H7 (cell line): ENCODE results near the gene RREB1. TPM values are rescaled to one million over a fixed set of nuclear protein-coding genes. Genes with fewer than 3 reads are reported as not detected.

Source experiments
- DNase-seq: peaks from one replicate; pipeline ENCODE4 v3.0.0; 2012
- H3K27me3 ChIP-seq: 2 replicates; pipeline ENCODE4 v1.6.0; 2011; ENCODE audit warnings: mild to moderate bottlenecking, low read length; ENCODE audit not compliant: control insufficient read depth, insufficient read depth
- H3K36me3 ChIP-seq: replicated peaks from 2 replicates; pipeline ENCODE4 v1.5.1; 2011; ENCODE audit warnings: low read length; ENCODE audit not compliant: control insufficient read depth, insufficient read depth
- H3K4me3 ChIP-seq: 2 replicates; pipeline ENCODE4 v1.5.1; 2011; ENCODE audit warnings: low read depth, mild to moderate bottlenecking, control low read depth, low read length, moderate library complexity; ENCODE audit not compliant: insufficient read depth
- total RNA-seq: library from RNA; depleted of rRNA; stranded (reverse); fragments of >200 nt; shearing (Covaris generic); gene quantifications from 2 replicates; pipeline ENCODE4 v1.2.3, GENCODE V29; 2014

Gene RREB1
- total RNA-seq, 1 experiment from 2014 or later, result 24.2 TPM

DNA sequence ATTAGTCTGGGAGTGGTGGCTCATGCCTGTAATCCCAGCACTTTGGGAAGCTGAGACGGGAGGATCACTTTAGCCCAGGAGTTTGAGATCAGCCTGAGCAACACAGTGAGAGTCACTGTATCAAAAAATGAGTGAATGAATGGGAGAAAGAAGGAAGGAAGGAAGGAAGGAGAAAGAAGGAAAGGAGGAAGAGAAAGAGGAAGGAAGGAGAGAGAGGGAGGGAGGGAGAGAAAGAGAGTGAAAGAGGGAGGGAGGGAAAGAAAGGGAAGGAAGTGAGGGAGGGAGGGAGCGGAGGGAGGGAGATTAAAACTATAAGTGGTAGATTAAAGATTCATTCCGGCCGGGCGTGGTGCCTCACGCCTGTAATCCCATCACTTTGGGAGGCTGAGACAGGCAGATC is 28.9 kb upstream of the RREB1 start:
- Histone ChIP-seq H3K4me3 (no peak overlapping the region), H3K27me3 (no peaks in the 10 kb centered on the region), H3K36me3 (no peaks in the 10 kb centered on the region)
- no peak for DNase-seq

DNA sequence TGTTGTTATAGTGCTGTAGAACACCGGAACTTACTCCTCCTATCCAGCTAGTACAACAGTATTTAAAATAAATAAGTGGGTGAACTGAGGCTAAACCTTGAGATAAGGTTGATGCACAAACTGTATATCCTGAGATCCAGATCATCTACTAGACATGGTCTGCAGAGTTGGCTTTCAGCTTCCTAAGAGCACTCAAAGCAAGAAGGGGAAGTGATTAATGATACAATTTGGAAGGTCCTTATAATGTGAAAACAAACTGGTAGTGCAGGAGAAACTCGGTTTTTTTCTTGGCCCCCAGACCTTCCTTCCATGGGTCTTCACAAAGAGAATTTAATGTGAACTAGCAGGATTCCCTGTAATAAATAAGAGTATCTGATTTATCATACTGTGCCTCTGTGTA is 27.4 kb upstream of the RREB1 start:
- no peaks in the 10 kb centered on the region for H3K27me3 ChIP-seq
- DNase-seq, result no peak

DNA sequence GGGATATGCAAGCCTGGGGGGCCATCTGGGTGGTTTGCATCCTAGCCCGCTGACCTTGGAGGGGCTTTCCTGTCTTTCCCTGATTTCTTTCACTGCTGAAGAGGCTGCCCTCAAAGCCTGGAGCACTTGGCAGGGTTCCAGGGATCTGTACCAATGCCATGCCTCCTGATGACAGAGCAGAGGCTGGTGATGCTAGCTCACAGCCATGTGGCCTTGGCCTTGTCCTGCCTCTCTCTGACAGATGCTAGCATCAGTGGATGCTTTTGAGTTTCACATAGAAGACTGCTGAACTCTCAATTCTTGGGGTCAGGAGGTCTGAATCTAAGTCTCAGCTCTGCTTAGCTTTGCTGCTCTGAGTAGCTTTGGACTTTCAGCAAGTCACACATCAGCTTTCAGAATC is 21.9 kb upstream of the RREB1 start:
- no peaks in the 10 kb centered on the region for H3K36me3 ChIP-seq
- no peaks in the 10 kb centered on the region for H3K27me3 ChIP-seq
- no peak for DNase-seq
- no peak overlapping the region for H3K4me3 ChIP-seq

More for the DNA sequence above, 27.4 kb upstream of the RREB1 start:
- Histone ChIP-seq H3K4me3 (no peak overlapping the region), H3K36me3 (no peaks in the 10 kb centered on the region)

DNA sequence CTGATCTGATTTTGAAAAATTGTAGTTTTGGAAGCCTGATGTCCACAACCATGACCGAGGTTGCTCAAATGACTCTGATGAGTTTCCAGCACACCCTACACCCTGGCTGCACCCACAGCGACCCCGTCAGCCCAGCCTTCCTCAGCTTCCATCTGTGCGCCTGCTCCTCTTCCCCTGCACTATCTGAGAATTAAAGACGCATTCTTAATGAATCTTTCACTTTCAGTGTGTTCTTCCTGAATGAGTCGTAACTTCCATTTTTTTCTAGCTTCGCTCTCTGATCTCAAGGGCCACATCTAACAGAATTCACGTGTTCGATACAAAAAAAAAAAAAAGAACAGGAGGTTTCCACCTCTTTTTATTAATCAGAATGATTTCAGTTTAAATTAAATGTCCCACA is 21.3 kb upstream of the RREB1 start:
- H3K27me3 ChIP-seq, result no peaks in the 10 kb centered on the region

DNA sequence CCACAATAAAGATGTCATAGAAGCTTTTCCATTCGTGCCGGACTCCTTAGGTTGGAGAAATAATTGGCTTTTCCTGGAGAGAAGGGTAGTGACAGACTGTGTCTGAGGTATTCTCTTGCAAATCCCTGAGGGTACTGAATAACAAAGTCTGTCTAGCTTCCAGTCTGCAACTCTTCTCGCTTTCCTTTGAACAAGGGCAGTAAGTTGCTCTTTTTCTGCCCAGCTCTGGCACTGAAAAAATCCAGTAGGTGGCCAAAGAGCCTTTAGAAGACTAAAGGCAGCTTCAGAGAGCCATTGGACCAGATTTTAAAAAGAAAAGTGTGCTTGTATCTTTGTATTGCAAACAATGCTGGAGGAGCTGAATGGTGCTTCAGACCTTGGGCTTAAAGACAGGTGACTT is 20.7 kb upstream of the RREB1 start:
- DNase-seq, result peak; percentile 44
- Histone ChIP-seq H3K4me3 (no peak overlapping the region), H3K27me3 (no peaks in the 10 kb centered on the region), H3K36me3 (no peaks in the 10 kb centered on the region)

More for the DNA sequence above, 21.3 kb upstream of the RREB1 start:
- DNase-seq, result no peak
- no peaks in the 10 kb centered on the region for H3K36me3 ChIP-seq
- H3K4me3 ChIP-seq, result no peak overlapping the region

DNA sequence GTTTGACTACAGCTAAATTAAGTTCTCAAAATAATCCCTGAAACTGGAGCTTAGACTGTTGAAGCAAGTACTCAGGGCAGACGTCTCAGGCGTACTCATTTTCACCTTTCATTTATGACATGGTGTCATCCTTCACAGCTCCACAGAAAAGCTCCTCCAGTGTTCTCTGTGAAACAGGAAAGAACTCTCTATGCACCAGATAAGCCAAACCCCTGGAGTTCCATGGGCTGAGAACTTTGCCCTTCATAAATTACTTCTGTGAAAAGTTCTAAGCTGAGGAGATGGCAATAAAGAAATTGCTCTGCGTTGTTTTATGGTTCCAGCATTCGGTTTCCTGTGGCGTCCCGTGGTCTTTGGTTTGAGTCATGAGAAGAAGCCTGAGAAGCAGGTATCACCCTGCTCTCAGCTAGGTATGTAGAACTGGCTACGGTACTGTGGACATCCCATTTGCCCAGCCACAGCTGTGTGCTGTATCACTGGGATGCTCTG is 20.2 kb upstream of the RREB1 start:
- Histone ChIP-seq H3K36me3 (no peaks in the 10 kb centered on the region), H3K27me3 (no peaks in the 10 kb centered on the region), H3K4me3 (no peak overlapping the region)
- DNase-seq, result no peak

DNA sequence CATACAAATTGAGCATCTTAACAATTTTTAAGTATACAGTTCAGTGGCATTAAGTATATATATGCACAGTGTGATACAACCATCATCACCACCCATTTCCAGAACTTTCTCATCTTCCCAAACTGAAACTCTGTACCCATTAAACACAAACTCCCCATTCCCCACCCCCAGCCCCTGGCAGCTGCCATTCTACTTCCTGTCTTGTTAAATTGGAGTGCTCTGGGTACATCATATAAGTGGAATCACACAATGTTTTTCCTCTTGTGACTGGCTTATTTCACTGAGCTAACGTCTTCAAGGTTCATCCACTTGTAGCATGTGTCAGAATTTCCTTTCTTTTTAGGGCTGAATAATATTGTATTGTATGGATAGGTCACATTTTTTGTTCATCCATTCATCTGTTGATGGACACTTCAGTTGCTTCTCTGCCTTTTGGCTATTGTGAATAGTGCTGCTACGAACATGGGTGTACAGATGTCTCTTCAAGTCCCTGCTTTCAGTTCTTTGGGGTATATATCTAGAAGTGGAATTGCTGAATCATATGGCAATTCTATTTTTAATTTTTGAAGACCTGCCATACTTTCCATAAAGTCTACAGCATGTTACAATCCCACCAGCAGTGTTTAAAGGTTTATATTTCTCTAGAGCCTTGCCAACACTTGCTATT is 19.6 kb upstream of the RREB1 start:
- DNase-seq, result no peak
- Histone ChIP-seq H3K27me3 (no peaks in the 10 kb centered on the region), H3K36me3 (no peaks in the 10 kb centered on the region), H3K4me3 (no peak overlapping the region)

DNA sequence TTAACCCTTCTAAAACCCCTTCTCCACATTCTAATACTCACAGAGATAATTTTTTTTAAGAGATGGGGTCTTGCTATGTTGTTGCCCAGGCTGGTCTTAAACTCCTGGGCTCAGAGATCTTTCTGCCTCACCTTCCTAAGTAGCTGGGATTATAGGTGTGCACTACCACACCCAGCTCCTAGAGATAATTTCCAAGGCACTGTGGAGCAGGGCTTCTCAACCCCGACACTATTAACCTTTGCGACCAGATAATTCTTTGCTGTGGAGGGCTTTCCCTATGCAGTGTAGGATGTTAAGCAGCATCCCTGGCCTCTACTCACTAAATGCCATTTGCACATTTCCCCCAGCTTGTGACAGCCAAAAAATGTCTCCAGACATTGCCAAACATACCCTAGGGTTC is 8.8 kb upstream of the RREB1 start:
- no peak overlapping the region for H3K4me3 ChIP-seq

DNA sequence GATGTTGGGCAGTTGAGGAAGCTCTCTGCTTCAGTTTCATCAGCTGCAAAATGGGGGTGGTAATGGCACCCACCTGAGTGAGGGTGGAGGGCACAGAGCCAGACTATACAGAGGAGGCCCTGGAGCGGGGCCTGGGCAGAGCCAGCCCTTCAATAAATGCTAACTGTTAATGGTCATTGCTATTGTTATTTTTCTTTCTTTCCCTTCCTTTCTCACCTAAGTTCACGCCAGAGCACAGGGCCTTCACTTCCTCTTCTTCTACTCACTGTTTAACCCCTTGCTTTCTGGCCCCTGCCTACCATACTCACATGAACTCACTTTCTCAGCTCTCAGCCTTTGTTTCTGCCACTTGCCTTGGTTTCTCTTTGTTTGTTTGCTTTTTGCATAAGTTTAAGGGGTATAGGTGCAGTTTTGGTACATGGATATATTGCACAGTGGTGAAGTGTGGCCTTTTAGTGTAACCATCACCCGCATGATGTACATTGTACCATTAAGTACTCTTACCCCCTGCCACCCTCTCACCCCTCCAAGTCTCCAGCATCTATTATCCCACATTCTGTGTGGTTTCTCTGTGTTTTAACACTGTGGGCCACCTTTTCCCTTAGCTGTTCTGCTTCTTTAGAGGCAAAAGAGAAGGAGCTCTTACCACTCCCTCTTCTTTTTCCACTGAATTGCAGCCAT is 7.5 kb upstream of the RREB1 start:
- Histone ChIP-seq H3K4me3 (no peak overlapping the region), H3K27me3 (no peaks in the 10 kb centered on the region), H3K36me3 (no peaks in the 10 kb centered on the region)
- DNase-seq, result no peak

More for the DNA sequence above, 8.8 kb upstream of the RREB1 start:
- no peaks in the 10 kb centered on the region for H3K36me3 ChIP-seq
- no peaks in the 10 kb centered on the region for H3K27me3 ChIP-seq
- no peak for DNase-seq

DNA sequence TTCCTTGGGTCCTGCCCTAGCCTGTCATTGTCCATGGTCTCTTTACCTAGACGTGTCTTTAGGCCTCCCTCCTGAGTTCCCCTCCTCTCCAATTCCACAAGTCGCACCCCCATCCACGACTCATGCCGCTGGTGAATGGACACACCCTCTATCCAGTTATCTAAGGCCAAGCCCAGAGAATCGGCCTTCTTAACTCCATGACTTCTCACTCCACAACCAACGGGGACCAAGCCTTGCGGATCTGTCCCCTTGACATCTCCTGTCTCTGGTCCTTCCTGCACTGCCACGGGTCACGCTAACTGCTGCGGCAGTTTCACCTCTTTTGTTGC is 7.0 kb upstream of the RREB1 start:
- DNase-seq, result no peak
- Histone ChIP-seq H3K27me3 (no peaks in the 10 kb centered on the region), H3K4me3 (no peak overlapping the region), H3K36me3 (no peaks in the 10 kb centered on the region)

DNA sequence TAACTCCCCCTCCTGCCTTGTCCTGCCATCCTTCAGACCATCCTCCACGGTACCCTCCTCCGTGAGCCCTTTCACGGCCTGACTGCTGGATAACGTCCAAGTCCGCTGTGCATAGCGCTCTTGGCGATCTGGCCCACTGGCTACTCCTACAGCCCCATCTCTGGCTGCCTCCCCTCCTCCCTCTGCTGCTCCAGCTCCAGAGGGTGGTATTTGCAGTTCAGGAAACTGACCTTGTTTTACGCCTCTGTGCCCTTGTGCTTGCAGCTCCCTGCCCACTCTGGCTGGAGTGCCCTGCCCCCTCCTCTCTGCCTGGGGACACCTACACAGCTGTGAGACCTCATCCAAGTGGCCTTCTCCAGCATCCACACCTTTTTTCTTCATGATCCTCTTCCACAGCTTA is 6.5 kb upstream of the RREB1 start:
- H3K27me3 ChIP-seq, result no peaks in the 10 kb centered on the region
- no peaks in the 10 kb centered on the region for H3K36me3 ChIP-seq
- no peak overlapping the region for H3K4me3 ChIP-seq
- no peak for DNase-seq

DNA sequence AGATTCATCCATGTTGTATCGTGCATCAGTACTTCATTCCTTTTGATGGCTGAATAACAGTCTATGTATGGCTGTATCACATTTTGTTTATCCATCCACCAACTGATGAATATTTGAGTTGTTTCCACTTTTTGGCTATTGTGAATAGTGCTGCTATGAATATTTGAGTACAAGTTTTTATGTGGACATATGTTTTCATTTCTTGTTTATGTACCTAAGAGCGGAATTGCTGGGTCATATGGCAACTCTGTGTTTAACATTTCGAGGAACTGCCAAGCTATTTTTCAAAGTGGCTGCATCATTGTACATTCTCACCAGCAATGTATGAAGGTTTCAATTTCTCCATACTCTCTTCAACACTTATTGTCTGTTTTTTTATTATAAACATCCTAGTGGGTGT is 3.0 kb upstream of the RREB1 start:
- H3K27me3 ChIP-seq, result no peaks in the 10 kb centered on the region; the same call in 1 of the 2 replicates
- no peaks in the 10 kb centered on the region for H3K36me3 ChIP-seq
- no peak for DNase-seq
- H3K4me3 ChIP-seq, result no peak overlapping the region

DNA sequence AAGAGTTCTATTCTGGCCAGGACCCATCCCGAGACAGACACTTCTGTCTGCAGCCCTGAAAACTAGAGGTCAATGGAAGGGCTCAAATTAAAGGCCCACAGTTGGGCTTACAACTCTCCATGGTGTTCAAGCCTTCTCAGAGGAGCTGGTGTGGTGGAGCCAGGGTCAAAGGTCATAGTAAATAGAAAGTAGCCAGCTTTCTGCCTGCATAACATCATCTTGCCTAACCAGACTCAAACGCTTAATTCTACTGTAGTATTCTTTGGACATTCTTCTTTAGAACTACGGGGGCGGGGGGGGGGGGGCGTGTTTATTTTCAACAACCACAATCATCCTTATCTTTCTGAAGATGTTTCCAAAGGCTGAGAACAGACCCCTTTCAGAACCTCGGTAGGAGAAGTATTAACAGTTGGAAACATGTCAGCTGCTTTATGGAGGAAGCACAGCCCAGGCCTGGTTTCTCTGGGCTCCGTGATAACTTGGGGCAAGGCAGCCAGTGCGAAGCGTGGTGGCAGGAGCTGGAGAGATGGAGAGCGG is 1.5 kb upstream of the RREB1 start:
- Histone ChIP-seq H3K36me3 (no peaks in the 10 kb centered on the region), H3K4me3 (peak overlapping the region; percentile 90; the same call in 1 of the 2 replicates), H3K27me3 (peaks cover 2% of the 10 kb centered on the region; the same call in 1 of the 2 replicates)
- no peak for DNase-seq

DNA sequence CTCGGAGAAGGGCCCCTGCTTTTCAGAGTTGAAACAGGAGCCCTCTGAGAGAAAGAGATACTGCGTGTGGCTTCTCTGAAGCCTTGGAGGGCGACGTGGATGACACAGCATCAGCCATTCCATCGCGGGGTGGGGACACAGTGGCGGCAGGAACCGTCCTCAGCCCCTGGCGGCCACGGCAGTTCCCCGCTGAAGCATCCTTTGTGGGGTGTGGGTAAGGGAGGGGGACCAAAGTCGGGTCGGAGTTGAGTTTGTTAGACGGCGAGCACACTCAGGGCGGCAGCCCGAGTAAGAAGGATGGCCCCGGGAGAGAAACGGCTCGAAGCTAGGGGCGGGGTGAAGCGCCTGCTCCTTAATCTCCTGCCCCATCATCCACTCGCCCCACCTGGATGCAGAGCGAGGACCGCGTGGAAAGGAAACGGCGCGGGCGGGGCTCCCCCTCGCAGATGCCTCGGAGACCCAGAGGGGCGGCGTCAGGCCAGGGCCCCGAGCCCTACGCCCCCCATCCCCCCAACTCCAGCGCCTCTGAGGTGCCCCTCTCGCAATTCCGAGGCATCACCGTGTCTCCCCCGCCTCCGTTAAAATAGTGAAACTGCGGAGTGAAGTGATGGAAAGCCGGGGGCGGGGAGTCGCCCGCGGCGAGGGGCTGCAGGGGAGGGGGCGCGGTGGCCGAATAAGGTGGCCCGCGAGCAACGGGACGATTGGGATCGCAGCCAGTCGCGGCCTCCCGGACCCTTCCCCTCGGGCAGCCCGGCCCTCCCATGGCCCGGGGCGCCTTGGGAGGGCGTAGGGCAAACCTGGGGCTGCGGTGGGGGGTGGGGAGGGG is 796 bp upstream of the RREB1 start:
- H3K27me3 ChIP-seq, result peaks cover 2% of the 10 kb centered on the region; the same call in 1 of the 2 replicates
- DNase-seq, result peak; percentile 80
- H3K36me3 ChIP-seq, result no peaks in the 10 kb centered on the region
- peak overlapping the region; percentile 90 for H3K4me3 ChIP-seq
